HepG2 (cell line): ENCODE data around the gene NUP93. TPM values are rescaled to one million over a fixed set of nuclear protein-coding genes. Genes with fewer than 3 reads are reported as not detected.

Experiments used
- ARHGAP35 ChIP-seq: sonication (generic); formaldehyde crosslinking; IDR thresholded peaks from 2 replicates; pipeline ENCODE4 v1.9.0; 2022; ENCODE audit warnings: mild to moderate bottlenecking, inconsistent platforms, moderate library complexity, missing genetic modification reagents, borderline replicate concordance
- CHD2 ChIP-seq: IDR thresholded peaks from 2 replicates; pipeline ENCODE4 v1.6.1; 2011; ENCODE audit warnings: low read depth, low read length, improper control_type of control experiment
- CHD4 ChIP-seq: fragments of 200-600 bp; sonication (generic); IDR thresholded peaks from 2 replicates; pipeline ENCODE4 v1.7.0; 2017; ENCODE audit warnings: mild to moderate bottlenecking, low read length, borderline replicate concordance
- ELF3 ChIP-seq: IDR thresholded peaks from 2 replicates; pipeline ENCODE4 v1.6.1; 2016; ENCODE audit warnings: missing genetic modification reagents, missing compliant biosample characterization
- GMEB2 ChIP-seq: IDR thresholded peaks from 2 replicates; pipeline ENCODE4 v1.6.1; 2016; ENCODE audit warnings: missing biosample characterization, missing genetic modification reagents, low read depth
- HCFC1 ChIP-seq: fragments of 150-350 bp; IDR thresholded peaks from 2 replicates; pipeline ENCODE4 v1.6.1; 2014; ENCODE audit warnings: low read depth, low read length
- HDAC2 ChIP-seq: sonication (generic); formaldehyde crosslinking; IDR thresholded peaks from 2 replicates; pipeline ENCODE4 v1.4.0; 2020; ENCODE audit warnings: missing genetic modification reagents
- HNRNPH1 ChIP-seq: fragments of 200-400 bp; formaldehyde crosslinking; optimal IDR thresholded peaks from 2 replicates; pipeline ENCODE3; 2017; ENCODE audit warnings: mild to moderate bottlenecking, low read depth, low read length
- KAT7 ChIP-seq: IDR thresholded peaks from 2 replicates; pipeline ENCODE4 v1.6.1; 2018; ENCODE audit warnings: borderline replicate concordance, missing compliant biosample characterization
- MAF1 ChIP-seq: sonication (generic); formaldehyde crosslinking; IDR thresholded peaks from 2 replicates; pipeline ENCODE4 v1.5.0; 2020; ENCODE audit warnings: missing genetic modification reagents, borderline replicate concordance
- MIER3 ChIP-seq: IDR thresholded peaks from 2 replicates; pipeline ENCODE4 v1.6.1; 2016; ENCODE audit warnings: missing compliant biosample characterization, borderline replicate concordance
- NFE2L1 ChIP-seq: sonication (generic); formaldehyde crosslinking; IDR thresholded peaks from 2 replicates; pipeline ENCODE4 v1.4.0; 2020; ENCODE audit warnings: missing genetic modification reagents, mild to moderate bottlenecking, borderline replicate concordance
- NFE2L2 ChIP-seq: fragments of 150-350 bp; IDR thresholded peaks from 2 replicates; pipeline ENCODE4 v1.6.1; 2014; ENCODE audit warnings: low read length
- NFYB ChIP-seq: sonication (generic); formaldehyde crosslinking; IDR thresholded peaks from 2 replicates; pipeline ENCODE4 v1.4.0; 2020; ENCODE audit warnings: missing genetic modification reagents
- PAX8 ChIP-seq: sonication (generic); formaldehyde crosslinking; IDR thresholded peaks from 2 replicates; pipeline ENCODE4 v1.8.0; 2022; ENCODE audit warnings: mild to moderate bottlenecking, missing genetic modification reagents, borderline replicate concordance
- RCOR2 ChIP-seq: IDR thresholded peaks from 2 replicates; pipeline ENCODE4 v1.6.1; 2016; ENCODE audit warnings: missing biosample characterization, missing genetic modification reagents
- SNAPC2 ChIP-seq: sonication (generic); formaldehyde crosslinking; IDR thresholded peaks from 2 replicates; pipeline ENCODE4 v1.8.1; 2022; ENCODE audit warnings: mild to moderate bottlenecking, missing genetic modification reagents
- SNRNP70 ChIP-seq: fragments of 200-400 bp; formaldehyde crosslinking; IDR thresholded peaks from 2 replicates; pipeline ENCODE4 v1.6.1; 2017; ENCODE audit warnings: mild to moderate bottlenecking, low read depth, low read length, moderate library complexity
- U2AF2 ChIP-seq: fragments of 200-400 bp; formaldehyde crosslinking; IDR thresholded peaks from 2 replicates; pipeline ENCODE4 v1.6.1; 2017; ENCODE audit warnings: low read depth, mild to moderate bottlenecking, low read length
- ZBTB43 ChIP-seq: sonication (generic); formaldehyde crosslinking; conservative IDR thresholded peaks from 2 replicates; pipeline ENCODE4 v1.4.0; 2020; ENCODE audit warnings: missing genetic modification reagents
- ZBTB8A ChIP-seq: sonication (generic); formaldehyde crosslinking; IDR thresholded peaks from 2 replicates; pipeline ENCODE4 v1.4.0; 2020; ENCODE audit warnings: mild to moderate bottlenecking, low read depth, missing genetic modification reagents, borderline replicate concordance
- ZIK1 ChIP-seq: sonication (generic); formaldehyde crosslinking; IDR thresholded peaks from 2 replicates; pipeline ENCODE4 v1.5.0; 2020; ENCODE audit warnings: mild to moderate bottlenecking, low read depth, missing genetic modification reagents, borderline replicate concordance
- ZNF264 ChIP-seq: sonication (generic); formaldehyde crosslinking; IDR thresholded peaks from 2 replicates; pipeline ENCODE4 v1.4.0; 2020; ENCODE audit warnings: missing genetic modification reagents
- ZNF367 ChIP-seq: sonication (generic); formaldehyde crosslinking; IDR thresholded peaks from 2 replicates; pipeline ENCODE4 v1.4.0; 2020; ENCODE audit warnings: missing genetic modification reagents, borderline replicate concordance
- ZNF605 ChIP-seq: sonication (generic); formaldehyde crosslinking; IDR thresholded peaks from 2 replicates; pipeline ENCODE4 v1.8.0; 2022; ENCODE audit warnings: mild to moderate bottlenecking, missing genetic modification reagents
- ZNF713 ChIP-seq: sonication (generic); formaldehyde crosslinking; IDR thresholded peaks from 2 replicates; pipeline ENCODE4 v1.4.0; 2020; ENCODE audit warnings: mild to moderate bottlenecking, missing genetic modification reagents
- ZNF800 ChIP-seq: sonication (generic); formaldehyde crosslinking; IDR thresholded peaks from 2 replicates; pipeline ENCODE4 v1.4.0; 2020; ENCODE audit warnings: missing genetic modification reagents
- polyA plus RNA-seq, 8 experiments: library from polyadenylated mRNA; depleted of rRNA in 3 of 8; stranded (reverse) in 7 of 8; unstranded in 1 of 8; fragments of >200 nt; fragmentation: Illumina TruSeq in 4 of 8; extraction: Trizol in 4 of 8; gene quantifications; 2 replicates each; pipeline versions ENCODE4 v1.2.1 to v1.2.3, GENCODE V29; 2011 to 2016; ENCODE audit warnings: low read depth in 4 of 8, missing spikeins in 1 of 8, mixed read lengths in 1 of 8; ENCODE audit not compliant: insufficient read depth in 1 of 8
- total RNA-seq, 5 experiments: library from RNA; depleted of rRNA; stranded (reverse); fragments of >200 nt; fragmentation: Illumina TruSeq; extraction: Trizol; gene quantifications; 2 replicates each; pipeline ENCODE4 v1.2.3, GENCODE V29; 2016; ENCODE audit warnings: low read depth in 1 of 5

NUP93 gene
- total and polyA plus RNA-seq, 2 of the 13 experiments (the other 11 are each of a cell fraction or from before 2014, with no cell fraction given) = 58.5 to 140 TPM

DNA sequence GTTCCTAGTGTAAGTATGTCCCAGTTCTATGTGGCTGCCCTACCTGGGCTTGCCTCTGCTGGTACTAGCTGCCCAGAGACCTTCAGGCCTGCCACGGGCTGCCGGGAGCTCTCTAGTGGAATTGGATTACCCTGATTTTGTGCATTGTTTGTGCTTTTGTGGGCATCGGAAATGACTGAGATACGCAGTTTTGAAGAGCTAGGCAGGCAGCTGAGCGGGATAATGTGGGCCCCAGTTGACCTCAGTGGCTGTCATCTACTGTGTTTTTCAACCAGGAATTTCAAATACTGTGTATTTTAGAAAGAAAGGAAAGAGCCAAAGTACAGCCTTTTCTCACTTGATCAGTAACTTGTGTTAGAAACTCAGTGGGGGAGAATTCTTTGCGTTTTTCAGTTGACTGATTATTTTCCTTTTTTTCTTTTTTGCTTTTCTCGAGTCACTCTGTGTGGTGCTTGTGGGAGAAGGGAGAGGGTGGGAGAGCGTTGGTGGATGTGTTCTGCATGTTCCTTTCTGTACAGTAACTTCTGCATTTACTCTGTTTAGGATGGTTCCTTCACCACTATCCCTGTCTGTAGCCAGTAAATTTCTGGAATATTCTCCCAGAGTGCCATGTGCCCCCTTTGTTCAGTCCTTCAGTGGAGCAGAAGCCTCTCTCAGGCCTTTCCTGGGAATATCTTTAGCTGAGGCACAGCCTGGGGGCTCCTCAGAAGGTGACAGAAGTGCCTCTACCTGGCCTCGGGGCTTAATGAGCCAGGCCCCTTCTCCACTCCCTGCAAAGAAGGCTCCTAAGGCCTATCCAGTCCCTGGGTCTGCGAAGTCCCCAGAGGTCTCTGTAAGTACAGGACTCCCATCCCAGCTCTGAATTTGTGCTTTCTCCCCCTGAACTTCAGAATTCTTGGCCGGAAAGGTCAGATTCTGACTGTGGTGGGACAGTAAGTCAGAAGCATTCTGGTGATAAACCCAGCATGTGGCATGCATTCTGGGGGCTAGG is 120.1 kb downstream of the NUP93 start (continued):
- peak; percentile 60 for TF ChIP-seq ZNF800 (CRISPR knock-in tag)
- TF ChIP-seq KAT7 (CRISPR knock-in tag) = 0 out of 2 replicates have a peak, but pooled peaks have one; percentile 46
- TF ChIP-seq ZNF264 (CRISPR knock-in tag) = no peak
- no peak for TF ChIP-seq U2AF2
- TF ChIP-seq NFE2L1 (CRISPR knock-in tag) = no peak
- TF ChIP-seq CHD4 = no peak
- no peak for TF ChIP-seq GMEB2 (CRISPR knock-in tag)
- TF ChIP-seq PAX8 (CRISPR knock-in tag) = no peak
- no peak for TF ChIP-seq ZNF367
- peak; percentile 76; the same call in 1 of the 2 replicates for TF ChIP-seq ARHGAP35
- peak; percentile 75 for TF ChIP-seq HDAC2 (CRISPR knock-in tag)
- no peak for TF ChIP-seq MIER3 (CRISPR knock-in tag)
- TF ChIP-seq HNRNPH1 = no peak
- TF ChIP-seq ZNF605 (CRISPR knock-in tag) = peak; percentile 68; the same call in 1 of the 2 replicates
- TF ChIP-seq SNAPC2 = no peak
- TF ChIP-seq NFE2L2 = no peak
- no peak for TF ChIP-seq CHD2
- TF ChIP-seq RCOR2 (CRISPR knock-in tag) = peak; percentile 50; the same call in 1 of the 2 replicates
- TF ChIP-seq NFYB (CRISPR knock-in tag) = 0 out of 2 replicates have a peak, but pooled peaks have one; percentile 6
- no peak for TF ChIP-seq HCFC1
- no peak for TF ChIP-seq SNRNP70
- no peak for TF ChIP-seq MAF1 (CRISPR knock-in tag)
- peak; percentile 11 for TF ChIP-seq ELF3 (CRISPR knock-in tag)
- TF ChIP-seq ZBTB43 (CRISPR knock-in tag) = peak; percentile 20
- TF ChIP-seq ZIK1 = no peak
- TF ChIP-seq ZBTB8A (CRISPR knock-in tag) = no peak
- TF ChIP-seq ZNF713 (CRISPR knock-in tag) = no peak
